DND-41 (cell line): ENCODE data around the gene NUMA1.

Source experiments
- CTCF ChIP-seq: IDR thresholded peaks from 2 replicates; pipeline ENCODE4 v1.5.1; 2012; ENCODE audit warnings: borderline replicate concordance, low read length, moderate library complexity, mild to moderate bottlenecking; ENCODE audit not compliant: poor library complexity, severe bottlenecking; ENCODE audit errors: extremely low read depth
- EZH2 ChIP-seq: IDR thresholded peaks from 3 replicates; pipeline ENCODE4 v1.6.1; 2012; ENCODE audit warnings: borderline replicate concordance, low read depth, mild to moderate bottlenecking, moderate library complexity, low read length, inconsistent platforms; ENCODE audit not compliant: severe bottlenecking

- no peak for TF ChIP-seq CTCF
- no peak for TF ChIP-seq EZH2
These were observed 49.0 kb upstream of the NUMA1 start for GRCh38 chr11:72129381-72129780.
